HepG2 (cell line): Measurements from ENCODE around the gene CD86. TPM values are rescaled to one million over a fixed set of nuclear protein-coding genes. Genes with fewer than 3 reads are reported as not detected.

ENCODE experiments used
- ATAC-seq: fragments of 200-7000 bp; cut with Tn5 transposase; 3 replicates; pipeline ENCODE4 v1.9.1; 2020; ENCODE audit warnings: mild to moderate bottlenecking, moderate library complexity
- BruUV-seq: library from RNA; stranded (reverse); fragments of 400-500 nt; replicated peaks from 2 replicates; lab custom pipeline; 2021; lab: Mats Ljungman, UMichigan
- CTCF ChIA-PET: fragments of 300-600 bp; formaldehyde crosslinking; extraction: SDS; loops from one replicate; lab custom pipeline; 2021; ENCODE audit warnings: low total read pairs, inconsistent platforms, low intra/inter-chr PET ratio; lab: Yijun Ruan, JAX
- POLR2A ChIA-PET: fragments of 350-600 bp; sonication (Branson Sonifier 250); formaldehyde crosslinking; loops from one replicate; lab custom pipeline; 2020; ENCODE audit warnings: antibody characterized with exemption, inconsistent platforms; lab: Yijun Ruan, JAX
- DNase-seq: peaks from one replicate; pipeline ENCODE4 v3.0.0-alpha.2; 2015; ENCODE audit warnings: low spot score
- FAIRE-seq: peaks from 3 replicates; lab custom pipeline; 2011; peaks lifted over from hg19 to GRCh38; lab: Jason Lieb, UNC
- H2AFZ ChIP-seq: one replicate; pipeline ENCODE4 v1.6.1; 2011; ENCODE audit warnings: low read length, inconsistent platforms
- H3K27ac ChIP-seq: fragments of 300-600 bp; 3 replicates; pipeline ENCODE4 v1.8.0; 2011; ENCODE audit warnings: mixed run types, mild to moderate bottlenecking, mixed read lengths, low read length, inconsistent platforms; ENCODE audit not compliant: insufficient read depth; ENCODE audit errors: extremely low read length
- H3K27me3 ChIP-seq, 2 experiments: fragments of 200-600 bp in 1 of 2; 2 replicates in 1 of 2; 3 replicates in 1 of 2; pipeline versions ENCODE4 v1.6.0 to v1.8.0; 2011; ENCODE audit warnings: low read length in 2 of 2, mild to moderate bottlenecking in 2 of 2, moderate library complexity in 2 of 2, inconsistent platforms in 1 of 2; ENCODE audit not compliant: insufficient read depth in 2 of 2, control insufficient read depth in 1 of 2
- H3K36me3 ChIP-seq, 2 experiments: fragments of 200-600 bp in 1 of 2; replicated peaks in 1 of 2; 2 replicates in 1 of 2; 3 replicates in 1 of 2; pipeline versions ENCODE4 v1.5.1 to v1.8.0; 2011; ENCODE audit warnings: low read length in 2 of 2, inconsistent platforms in 1 of 2; ENCODE audit not compliant: insufficient read depth in 2 of 2, control insufficient read depth in 1 of 2
- H3K4me1 ChIP-seq: 2 replicates; pipeline ENCODE4 v1.5.1; 2012; ENCODE audit warnings: low read length, inconsistent platforms; ENCODE audit not compliant: insufficient read depth
- H3K4me2 ChIP-seq: 2 replicates; pipeline ENCODE4 v1.6.0; 2011; ENCODE audit warnings: low read depth, low read length, inconsistent platforms
- H3K4me3 ChIP-seq, 3 experiments: fragments of 200-600 bp in 1 of 3; sonication (generic), shearing (Covaris generic) in 1 of 3; replicated peaks in 1 of 3; 2 replicates each; pipeline ENCODE4 v1.5.1; 2011 to 2016; ENCODE audit warnings: low read length in 3 of 3, inconsistent platforms in 2 of 3, low read depth in 2 of 3, mild to moderate bottlenecking in 2 of 3, control low read depth in 1 of 3, mixed read lengths in 1 of 3; ENCODE audit not compliant: insufficient read depth in 1 of 3
- H3K79me2 ChIP-seq: one replicate; pipeline ENCODE4 v1.6.1; 2011; ENCODE audit warnings: low read length, inconsistent platforms; ENCODE audit not compliant: insufficient read depth
- H3K9ac ChIP-seq: 2 replicates; pipeline ENCODE4 v1.6.0; 2011; ENCODE audit warnings: mild to moderate bottlenecking, low read depth, low read length, inconsistent platforms; ENCODE audit not compliant: insufficient read depth
- H3K9me3 ChIP-seq: 2 replicates; pipeline ENCODE4 v1.5.1; 2012; ENCODE audit warnings: mild to moderate bottlenecking, low read length
- H4K20me1 ChIP-seq: 2 replicates; pipeline ENCODE4 v1.6.0; 2011; ENCODE audit warnings: inconsistent platforms, mild to moderate bottlenecking, low read length, moderate library complexity; ENCODE audit not compliant: insufficient read depth
- MYNN ChIP-seq: sonication (generic); formaldehyde crosslinking; IDR thresholded peaks from 2 replicates; pipeline ENCODE4 v1.4.0; 2020; ENCODE audit warnings: mild to moderate bottlenecking, low read depth, missing genetic modification reagents
- RARA ChIP-seq: IDR thresholded peaks from 2 replicates; pipeline ENCODE4 v1.6.1; 2016; ENCODE audit warnings: missing genetic modification reagents, missing compliant biosample characterization
- RFX3 ChIP-seq: IDR thresholded peaks from 2 replicates; pipeline ENCODE4 v1.6.1; 2016; ENCODE audit warnings: missing biosample characterization, missing genetic modification reagents
- ZNF382 ChIP-seq: sonication (generic); formaldehyde crosslinking; IDR thresholded peaks from 2 replicates; pipeline ENCODE4 v1.5.0; 2020; ENCODE audit warnings: missing genetic modification reagents, mild to moderate bottlenecking, borderline replicate concordance
- ZNF468 ChIP-seq: sonication (generic); formaldehyde crosslinking; IDR thresholded peaks from 2 replicates; pipeline ENCODE4 v1.8.0; 2022; ENCODE audit warnings: mild to moderate bottlenecking, moderate library complexity, missing genetic modification reagents
- ZNF552 ChIP-seq: sonication (generic); formaldehyde crosslinking; IDR thresholded peaks from 2 replicates; pipeline ENCODE4 v1.9.0; 2022; ENCODE audit warnings: missing genetic modification reagents, mild to moderate bottlenecking, borderline replicate concordance
- ZNF703 ChIP-seq: sonication (generic); formaldehyde crosslinking; IDR thresholded peaks from 2 replicates; pipeline ENCODE4 v1.5.1; 2020; ENCODE audit warnings: missing genetic modification reagents, mild to moderate bottlenecking, moderate library complexity, borderline replicate concordance
- WGBS: methylation state at CpG from one replicate; pipeline ENCODE4 v1.1.6; 2017; ENCODE audit warnings: low lambda C conversion rate; 5-methylcytosine and 5-hydroxymethylcytosine counted together
- in situ Hi-C: cut with HindIII; loops from 2 replicates; pipeline ENCODE4 v1.10.0; 2017; ENCODE audit warnings: low pct_unique_long_range_greater_than_20kb; ENCODE audit not compliant: extremely low pct_ligation_motif_present
- intact Hi-C: fragments of 100-400 bp; cut with micrococcal nuclease; formaldehyde crosslinking; loops from one replicate; pipeline ENCODE4 v1.10.0; 2022; ENCODE audit not compliant: unreplicated experiment
- polyA plus RNA-seq, 8 experiments: library from polyadenylated mRNA; depleted of rRNA in 3 of 8; stranded (reverse) in 7 of 8; unstranded in 1 of 8; fragments of >200 nt; fragmentation: Illumina TruSeq in 4 of 8; extraction: Trizol in 4 of 8; gene quantifications; 2 replicates each; pipeline versions ENCODE4 v1.2.1 to v1.2.3, GENCODE V29; 2011 to 2016; ENCODE audit warnings: low read depth in 4 of 8, missing spikeins in 1 of 8, mixed read lengths in 1 of 8; ENCODE audit not compliant: insufficient read depth in 1 of 8
- total RNA-seq, 5 experiments: library from RNA; depleted of rRNA; stranded (reverse); fragments of >200 nt; fragmentation: Illumina TruSeq; extraction: Trizol; gene quantifications; 2 replicates each; pipeline ENCODE4 v1.2.3, GENCODE V29; 2016; ENCODE audit warnings: low read depth in 1 of 5
- TF ChIP-seq, protein P1 (sequence below): sonication (generic); formaldehyde crosslinking; IDR thresholded peaks from 2 replicates; pipeline ENCODE4 v1.5.0; 2020; ENCODE audit warnings: missing genetic modification reagents
- TF ChIP-seq, protein P2 (sequence below): sonication (generic); formaldehyde crosslinking; IDR thresholded peaks from 2 replicates; pipeline ENCODE4 v1.4.0; 2020; ENCODE audit warnings: mild to moderate bottlenecking, missing genetic modification reagents

CD86 gene
- total and polyA plus RNA-seq, 2 of the 13 experiments (the other 11 are each of a cell fraction or from before 2014, with no cell fraction given): not detected

DNA sequence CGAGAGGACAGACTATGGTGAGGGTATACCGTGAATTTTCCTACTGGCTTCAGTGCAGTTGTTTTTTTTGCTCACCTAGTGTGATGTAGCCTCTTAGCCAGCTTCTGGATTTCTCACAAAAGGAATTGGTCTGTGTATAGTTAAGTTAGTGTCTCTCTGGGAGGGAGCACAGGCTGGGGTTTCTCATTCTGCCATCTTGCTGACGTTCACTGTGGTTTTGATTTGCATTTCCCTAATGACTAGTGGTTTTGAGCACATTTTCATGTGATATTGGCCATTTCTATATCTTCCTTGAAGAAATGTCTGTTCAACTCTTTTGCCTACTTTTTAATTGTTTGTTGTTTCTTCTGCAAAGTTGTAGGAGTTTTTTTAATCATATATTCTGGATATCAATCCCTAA lies 2.2 kb upstream of the CD86 start (continued):
- TF ChIP-seq ZNF703: no peak
- no peak for TF ChIP-seq ZNF382 (CRISPR knock-in tag)
- no peak for TF ChIP-seq MYNN (CRISPR knock-in tag)

DNA sequence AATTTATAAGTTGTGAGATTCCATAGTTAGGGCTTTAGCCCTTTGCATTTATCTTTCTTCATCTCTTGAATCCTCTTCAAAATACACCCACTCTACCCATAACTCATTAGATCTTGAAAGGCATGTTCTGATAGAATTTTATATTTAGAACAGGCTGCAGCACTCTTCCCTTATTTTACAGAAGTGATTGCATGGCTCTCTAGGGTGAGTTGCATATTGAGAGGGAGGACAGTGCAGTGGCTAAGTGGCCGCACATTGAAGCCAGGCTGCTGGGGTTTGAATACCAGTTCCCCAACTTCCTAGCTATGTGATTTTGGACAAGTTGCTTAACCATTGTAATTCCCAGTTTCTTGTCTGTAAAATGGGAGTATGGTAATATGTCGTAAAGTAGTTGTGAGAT lies 2.5 kb downstream of the CD86 start:
- TF ChIP-seq RFX3 (CRISPR knock-in tag) (no peak), ZNF552 (CRISPR knock-in tag) (no peak), ZNF468 (CRISPR knock-in tag) (no peak), RARA (CRISPR knock-in tag) (no peak)
- TF ChIP-seq, protein P1, sequence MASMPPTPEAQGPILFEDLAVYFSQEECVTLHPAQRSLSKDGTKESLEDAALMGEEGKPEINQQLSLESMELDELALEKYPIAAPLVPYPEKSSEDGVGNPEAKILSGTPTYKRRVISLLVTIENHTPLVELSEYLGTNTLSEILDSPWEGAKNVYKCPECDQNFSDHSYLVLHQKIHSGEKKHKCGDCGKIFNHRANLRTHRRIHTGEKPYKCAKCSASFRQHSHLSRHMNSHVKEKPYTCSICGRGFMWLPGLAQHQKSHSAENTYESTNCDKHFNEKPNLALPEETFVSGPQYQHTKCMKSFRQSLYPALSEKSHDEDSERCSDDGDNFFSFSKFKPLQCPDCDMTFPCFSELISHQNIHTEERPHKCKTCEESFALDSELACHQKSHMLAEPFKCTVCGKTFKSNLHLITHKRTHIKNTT (CRISPR knock-in tag): no peak
- TF ChIP-seq, protein P2, sequence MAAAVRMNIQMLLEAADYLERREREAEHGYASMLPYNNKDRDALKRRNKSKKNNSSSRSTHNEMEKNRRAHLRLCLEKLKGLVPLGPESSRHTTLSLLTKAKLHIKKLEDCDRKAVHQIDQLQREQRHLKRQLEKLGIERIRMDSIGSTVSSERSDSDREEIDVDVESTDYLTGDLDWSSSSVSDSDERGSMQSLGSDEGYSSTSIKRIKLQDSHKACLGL (CRISPR knock-in tag): no peak
- H2AFZ ChIP-seq: no peak overlapping the region
- no peak for DNase-seq
- in situ Hi-C loops: no loop called here
- H3K9me3 ChIP-seq: no peaks in the 10 kb centered on the region
- BruUV-seq: no TSS peak
- FAIRE-seq: no peak
- CTCF ChIA-PET: no interaction called here
- no peak overlapping the region for H3K9ac ChIP-seq
- H3K27ac ChIP-seq: no peak overlapping the region
- no peaks in the 10 kb centered on the region for H3K4me1 ChIP-seq
- H3K4me2 ChIP-seq: no peak overlapping the region
- POLR2A ChIA-PET: no interaction called here
- H3K36me3 ChIP-seq: no peaks in the 10 kb centered on the region
- H4K20me1 ChIP-seq: no peaks in the 10 kb centered on the region
- H3K27me3 ChIP-seq: no peaks in the 10 kb centered on the region
- no peak for ATAC-seq
- H3K4me3 ChIP-seq: no peak overlapping the region
- no peaks in the 10 kb centered on the region for H3K79me2 ChIP-seq
- 13% methylated on average over 2 of the region's 2 CpGs for WGBS
- intact Hi-C loops: no loop called here
